HEK293T (cell line): ENCODE data around the gene TMEM39A.

ENCODE experiments used
- ELF4 ChIP-seq: fragments of 450-650 bp; IDR thresholded peaks from 2 replicates; pipeline ENCODE4 v1.6.1; 2017; ENCODE audit warnings: antibody characterized with exemption
- FOXA1 ChIP-seq: fragments of 450-650 bp; IDR thresholded peaks from 2 replicates; pipeline ENCODE4 v1.6.1; 2016; ENCODE audit warnings: mild to moderate bottlenecking
- FOXM1 ChIP-seq: fragments of 450-650 bp; IDR thresholded peaks from 2 replicates; pipeline ENCODE4 v1.6.1; 2017; ENCODE audit warnings: mild to moderate bottlenecking, borderline replicate concordance
- LEF1 ChIP-seq: fragments of 450-650 bp; IDR thresholded peaks from 2 replicates; pipeline ENCODE4 v1.6.1; 2017; ENCODE audit warnings: mild to moderate bottlenecking, borderline replicate concordance
- NFRKB ChIP-seq: fragments of 450-650 bp; IDR thresholded peaks from 2 replicates; pipeline ENCODE4 v1.6.1; 2016; ENCODE audit warnings: mild to moderate bottlenecking, moderate library complexity
- SUZ12 ChIP-seq: fragments of 450-650 bp; IDR thresholded peaks from 2 replicates; pipeline ENCODE4 v1.6.1; 2016; ENCODE audit warnings: mild to moderate bottlenecking
- TARDBP ChIP-seq: fragments of 450-650 bp; IDR thresholded peaks from 2 replicates; pipeline ENCODE4 v1.6.1; 2016

DNA sequence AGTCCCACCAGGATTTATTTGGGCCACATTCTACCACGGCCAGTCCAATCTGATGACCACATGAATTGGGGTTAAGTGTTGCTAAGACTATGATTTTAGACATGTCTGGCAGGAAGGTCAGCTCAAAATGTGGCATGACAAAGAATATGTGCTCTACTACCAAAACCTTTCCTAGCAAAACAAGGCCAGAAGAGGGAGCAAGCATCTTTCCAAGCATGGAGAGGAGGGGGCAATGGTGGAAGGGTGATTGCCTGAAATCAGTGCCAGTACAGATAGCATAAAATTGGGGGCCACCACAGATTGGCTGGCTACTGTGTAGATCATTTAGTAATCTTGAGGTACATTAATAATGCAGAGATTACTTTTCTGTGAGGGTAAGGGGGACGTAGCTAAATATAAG lies 43.2 kb downstream of the TMEM39A start:
- TF ChIP-seq FOXM1 = no peak
- TF ChIP-seq SUZ12 = no peak
- TF ChIP-seq TARDBP = no peak
- no peak for TF ChIP-seq ELF4
- no peak for TF ChIP-seq NFRKB
- no peak for TF ChIP-seq FOXA1
- TF ChIP-seq LEF1 = no peak
